HL-60 (cell line): ENCODE measurements around the gene ATF7IP.
"Not testable (repeated sequence)": the region's sequence is repeated elsewhere in the genome, so short reads cannot be mapped to it uniquely, and the experiment has no call there.

Experiments used
- CTCF ChIP-seq: IDR thresholded peaks from one replicate; pipeline ENCODE4 v1.5.1; 2011; ENCODE audit warnings: low read length, control low read depth, inconsistent platforms; ENCODE audit not compliant: insufficient read depth
- GABPA ChIP-seq: IDR thresholded peaks from 2 replicates; pipeline ENCODE4 v1.6.1; 2012; ENCODE audit warnings: low read depth
- POLR2AphosphoS5 ChIP-seq: IDR thresholded peaks from 2 replicates; pipeline ENCODE4 v1.6.1; 2012; ENCODE audit warnings: low read depth
- REST ChIP-seq: IDR thresholded peaks from 2 replicates; pipeline ENCODE4 v1.6.1; 2012; ENCODE audit warnings: low read depth; ENCODE audit not compliant: insufficient replicate concordance
- SPI1 ChIP-seq: IDR thresholded peaks from 2 replicates; pipeline ENCODE4 v1.6.1; 2012; ENCODE audit warnings: low read depth, mild to moderate bottlenecking, borderline replicate concordance

GRCh38 chr12:14405407-14405806, 39.9 kb downstream of the ATF7IP start:
- TF ChIP-seq CTCF, REST, POLR2AphosphoS5, GABPA, SPI1: not testable (repeated sequence)
